Measurements from ENCODE around the gene CTNNA2.

DNA sequence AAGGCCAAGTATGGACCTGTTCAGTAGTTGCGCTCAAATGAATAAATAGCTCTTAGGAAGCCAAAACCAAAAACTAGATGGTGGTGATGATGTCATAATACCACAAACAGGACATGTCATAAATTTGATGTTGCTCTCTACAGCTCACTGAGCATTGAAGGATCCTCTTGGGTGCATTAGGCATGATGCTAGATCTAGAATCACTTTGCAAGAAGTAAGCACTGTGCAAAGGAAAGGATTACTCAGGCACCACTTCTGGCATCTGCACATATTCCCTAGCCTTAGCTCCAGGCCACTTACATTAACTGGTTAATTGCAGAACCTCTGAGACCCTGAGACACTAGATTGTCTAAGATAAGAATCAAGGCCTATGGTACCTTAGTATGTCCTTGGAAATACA, 733.7 kb downstream of the CTNNA2 start:
- TF ChIP-seq CTCF (IDR thresholded peaks at IDR 0.05) (no peak), POLR2AphosphoS5 (IDR thresholded peaks at IDR 0.05; ENCODE audit: insufficient read depth in 1 of 2, low read depth in 1 of 2) (no peak)

Measured in vagina (tissue), 2 donors.